Measurements from ENCODE around the gene SHC2.

- no peak for TF ChIP-seq SUZ12 (IDR thresholded peaks at IDR 0.05)
- no peak for TF ChIP-seq ZNF384 (IDR thresholded peaks at IDR 0.05)
These were observed 61.5 kb downstream of the SHC2 start for GRCh38 chr19:399370-399769.
